ENCODE data around the gene ARMC5. TPM values are rescaled to one million over a fixed set of nuclear protein-coding genes. Genes with fewer than 3 reads are reported as not detected.

ARMC5 gene
- total RNA-seq, 2 donors from 2014 or later = 8.8 to 10.8 TPM

- H3K9me3 ChIP-seq = no peaks in the 10 kb centered on the region
- no peak overlapping the region for H3K27ac ChIP-seq
- H3K4me1 ChIP-seq (ENCODE audit: control insufficient read depth in 1 of 2, low read depth in 2 of 2) = peaks cover 7 to 15% of the 10 kb centered on the region in 2 donors
- TF ChIP-seq CTCF (IDR thresholded peaks at IDR 0.05) = no peak
- ATAC-seq (ENCODE audit: insufficient number of reproducible peaks, low FRiP score, low read depth) = no peak
- no peak for DNase-seq (ENCODE audit: low spot score)
- no peak overlapping the region for H3K4me3 ChIP-seq
- no peaks in the 10 kb centered on the region for H3K36me3 ChIP-seq
- no peaks in the 10 kb centered on the region for H3K27me3 ChIP-seq (replicated peaks; ENCODE audit: insufficient read depth)
Measured at GRCh38 chr16:31513884-31514283, 54.6 kb downstream of the ARMC5 start.

Other genes with a start within 250 kb of the ARMC5 start
- under 1 TPM in 1 of 2 donors, not detected in 1; 0.07 TPM for gene TRIM72, start 245.4 kb upstream of the ARMC5 start, total RNA-seq
- not detected for gene PYDC1, start 242.4 kb upstream of the ARMC5 start, total RNA-seq
- gene ITGAM, start 199.5 kb upstream of the ARMC5 start, total RNA-seq = 10 to 100 TPM; 31.2 to 31.5 TPM
- gene ITGAX, start 104.3 kb upstream of the ARMC5 start, total RNA-seq = 10 to 100 TPM in 1 of 2 donors, 1 to 10 TPM in 1; 9.7 to 32.9 TPM
- under 1 TPM in 1 of 2 donors, not detected in 1; 0.14 TPM for gene ITGAD, start 66.2 kb upstream of the ARMC5 start, total RNA-seq
- gene COX6A2, start 31.1 kb upstream of the ARMC5 start, total RNA-seq = not detected
- 1 to 10 TPM; 1.1 to 1.9 TPM for gene ZNF843, start 16.7 kb upstream of the ARMC5 start, total RNA-seq
- 100 to 1,000 TPM; 192 to 231 TPM for gene TGFB1I1, start 12.7 kb downstream of the ARMC5 start, total RNA-seq
- under 1 TPM in 1 of 2 donors, not detected in 1; 0.85 TPM for gene SLC5A2, start 23.6 kb downstream of the ARMC5 start, total RNA-seq
- 10 to 100 TPM; 67.9 to 74.2 TPM for gene RUSF1, start 48.9 kb downstream of the ARMC5 start, total RNA-seq
- gene AHSP, start 68.4 kb downstream of the ARMC5 start, total RNA-seq = not detected

Data from thoracic aorta (tissue), 2 donors.